HepG2 (cell line): ENCODE data around the gene CACNA2D3.

Experiments
- CEBPB ChIP-seq: IDR thresholded peaks from 2 replicates; pipeline ENCODE4 v1.6.1; 2011; ENCODE audit warnings: low read depth, low read length, improper control_type of control experiment, borderline replicate concordance
- CTCF ChIP-seq: sonication (generic); formaldehyde crosslinking; IDR thresholded peaks from 2 replicates; pipeline ENCODE4 v1.5.0; 2020; ENCODE audit warnings: mild to moderate bottlenecking, missing genetic modification reagents, moderate library complexity
- EZH2 ChIP-seq: conservative IDR thresholded peaks from 2 replicates; pipeline ENCODE4 v1.6.1; 2012; ENCODE audit warnings: mild to moderate bottlenecking, low read depth, low read length, moderate library complexity
- FOXA1 ChIP-seq, 2 experiments: fragments of 450-650 bp in 1 of 2; sonication (generic) in 1 of 2; formaldehyde crosslinking in 1 of 2; IDR thresholded peaks; 2 replicates each; pipeline versions ENCODE4 v1.4.0 to v1.6.1; 2016 to 2020; ENCODE audit warnings: missing genetic modification reagents in 1 of 2
- MXI1 ChIP-seq: IDR thresholded peaks from 3 replicates; pipeline ENCODE4 v1.6.1; 2012; ENCODE audit warnings: low read depth, low read length, inconsistent platforms, borderline replicate concordance
- RNF2 ChIP-seq: fragments of 450-650 bp; conservative IDR thresholded peaks from 2 replicates; pipeline ENCODE4 v1.6.1; 2016; ENCODE audit warnings: low read depth
- XBP1 ChIP-seq: sonication (generic); formaldehyde crosslinking; IDR thresholded peaks from 2 replicates; pipeline ENCODE4 v1.5.0; 2020; ENCODE audit warnings: missing genetic modification reagents
- ZNF383 ChIP-seq: sonication (generic); formaldehyde crosslinking; IDR thresholded peaks from 2 replicates; pipeline ENCODE4 v1.4.0; 2020; ENCODE audit warnings: missing genetic modification reagents, mild to moderate bottlenecking, borderline replicate concordance
- TF ChIP-seq, protein P1 (sequence below): sonication (generic); formaldehyde crosslinking; IDR thresholded peaks from 2 replicates; pipeline ENCODE4 v1.8.1; 2023; ENCODE audit warnings: missing genetic modification reagents, inconsistent platforms, borderline replicate concordance

DNA sequence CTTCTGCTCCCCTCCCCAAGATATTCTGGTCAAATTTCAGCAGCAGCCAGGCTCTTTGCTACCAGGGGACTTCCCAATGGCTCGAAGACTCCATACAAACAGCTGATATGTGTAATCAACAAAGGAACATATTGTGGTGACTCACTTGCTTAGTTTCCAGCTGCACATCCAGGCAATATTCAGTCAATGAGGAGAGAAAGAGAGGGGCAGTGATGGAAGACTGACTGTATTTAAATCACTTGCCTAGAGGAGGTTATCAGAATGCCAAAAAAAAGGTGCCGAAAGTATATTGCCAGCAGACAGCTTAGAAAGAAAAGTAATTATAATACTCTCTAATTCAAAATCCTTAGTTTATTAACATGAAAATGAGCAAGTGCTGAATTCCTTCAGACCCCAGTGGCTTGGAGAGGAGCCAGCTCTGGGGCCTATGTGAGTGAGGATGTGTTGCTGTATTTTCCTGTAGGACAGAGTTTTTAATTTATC lies 569.0 kb downstream of the CACNA2D3 start:
- TF ChIP-seq MXI1 (no peak), RNF2 (no peak), ZNF383 (CRISPR knock-in tag) (no peak), FOXA1 (IDR thresholded peaks at IDR 0.05) (no peak), FOXA1 (CRISPR knock-in tag; IDR thresholded peaks at IDR 0.05) (no peak), EZH2 (no peak), CTCF (CRISPR knock-in tag) (no peak), XBP1 (CRISPR knock-in tag) (no peak), CEBPB (no peak)
- TF ChIP-seq, protein P1, sequence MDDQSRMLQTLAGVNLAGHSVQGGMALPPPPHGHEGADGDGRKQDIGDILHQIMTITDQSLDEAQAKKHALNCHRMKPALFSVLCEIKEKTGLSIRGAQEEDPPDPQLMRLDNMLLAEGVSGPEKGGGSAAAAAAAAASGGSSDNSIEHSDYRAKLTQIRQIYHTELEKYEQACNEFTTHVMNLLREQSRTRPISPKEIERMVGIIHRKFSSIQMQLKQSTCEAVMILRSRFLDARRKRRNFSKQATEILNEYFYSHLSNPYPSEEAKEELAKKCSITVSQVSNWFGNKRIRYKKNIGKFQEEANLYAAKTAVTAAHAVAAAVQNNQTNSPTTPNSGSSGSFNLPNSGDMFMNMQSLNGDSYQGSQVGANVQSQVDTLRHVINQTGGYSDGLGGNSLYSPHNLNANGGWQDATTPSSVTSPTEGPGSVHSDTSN (CRISPR knock-in tag), result no peak
